ENCODE measurements around the gene ZBP1.

- TF ChIP-seq CTCF (IDR thresholded peaks at IDR 0.05) (no peak), POLR2AphosphoS5 (IDR thresholded peaks at IDR 0.05) (no peak), POLR2A (IDR thresholded peaks at IDR 0.05) (no peak)
Measured at GRCh38 chr20:57650756-57651483, 30.7 kb upstream of the ZBP1 start.
